Trophoblast cell (in vitro differentiated cells and primary cell): ENCODE data around the gene EVC.
A peak's percentile ranks its signal among the peaks of the same experiment; 100 is the strongest.

ENCODE experiments used
- DNase-seq, 2 donors: peaks; one replicate each; pipeline ENCODE4 v3.0.0-alpha.2; 2016
- H2AFZ ChIP-seq: 2 replicates; pipeline ENCODE4 v1.6.1; 2013; ENCODE audit warnings: low read length, moderate library complexity, mild to moderate bottlenecking; ENCODE audit not compliant: insufficient read depth, poor library complexity
- H2AK5ac ChIP-seq: 2 replicates; pipeline ENCODE4 v1.6.1; 2013; ENCODE audit warnings: mild to moderate bottlenecking, low read length
- H2BK120ac ChIP-seq: 2 replicates; pipeline ENCODE4 v1.6.1; 2013; ENCODE audit warnings: low read length, mild to moderate bottlenecking, moderate library complexity; ENCODE audit not compliant: insufficient read depth, poor library complexity
- H2BK12ac ChIP-seq: 2 replicates; pipeline ENCODE4 v1.6.1; 2013; ENCODE audit warnings: mild to moderate bottlenecking, low read length, moderate library complexity
- H2BK5ac ChIP-seq: 2 replicates; pipeline ENCODE4 v1.6.1; 2013; ENCODE audit warnings: low read length, low read depth, moderate library complexity, mild to moderate bottlenecking; ENCODE audit not compliant: poor library complexity
- H3K14ac ChIP-seq: 2 replicates; pipeline ENCODE4 v1.6.1; 2013; ENCODE audit warnings: mild to moderate bottlenecking, low read length
- H3K18ac ChIP-seq: 2 replicates; pipeline ENCODE4 v1.6.1; 2013; ENCODE audit warnings: mild to moderate bottlenecking, low read length
- H3K23ac ChIP-seq: 2 replicates; pipeline ENCODE4 v1.6.1; 2013; ENCODE audit warnings: low read length
- H3K27ac ChIP-seq: 2 replicates; pipeline ENCODE4 v1.5.1; 2013; ENCODE audit warnings: low read depth, mild to moderate bottlenecking, inconsistent platforms, low read length, moderate library complexity
- H3K27me3 ChIP-seq: 2 replicates; pipeline ENCODE4 v1.6.1; 2013; ENCODE audit warnings: inconsistent platforms, mild to moderate bottlenecking, low read length, moderate library complexity; ENCODE audit not compliant: insufficient read depth
- H3K36me3 ChIP-seq, 2 experiments: 1 replicate in 1 of 2; 2 replicates in 1 of 2; pipeline ENCODE4 v1.6.1; 2013; ENCODE audit warnings: low read length in 2 of 2, mild to moderate bottlenecking in 2 of 2, moderate library complexity in 1 of 2; ENCODE audit not compliant: insufficient read depth in 2 of 2, control insufficient read depth in 1 of 2
- H3K4ac ChIP-seq: 2 replicates; pipeline ENCODE4 v1.6.1; 2013; ENCODE audit warnings: low read depth, mild to moderate bottlenecking, low read length, moderate library complexity
- H3K4me1 ChIP-seq, 2 experiments: 1 replicate in 1 of 2; 2 replicates in 1 of 2; pipeline ENCODE4 v1.6.1; 2013; ENCODE audit warnings: low read length in 2 of 2, mild to moderate bottlenecking in 2 of 2, moderate library complexity in 1 of 2; ENCODE audit not compliant: insufficient read depth in 2 of 2, control insufficient read depth in 1 of 2
- H3K4me2 ChIP-seq: 2 replicates; pipeline ENCODE4 v1.6.1; 2013; ENCODE audit warnings: inconsistent platforms, mild to moderate bottlenecking, low read length, moderate library complexity
- H3K4me3 ChIP-seq: 2 replicates; pipeline ENCODE4 v1.5.1; 2013; ENCODE audit warnings: mild to moderate bottlenecking, low read depth, low read length, inconsistent platforms
- H3K79me1 ChIP-seq: one replicate; pipeline ENCODE4 v1.6.1; 2013; ENCODE audit warnings: low read length
- H3K79me2 ChIP-seq: 2 replicates; pipeline ENCODE4 v1.6.1; 2013; ENCODE audit warnings: low read length, mild to moderate bottlenecking; ENCODE audit not compliant: control insufficient read depth, insufficient read depth, poor library complexity
- H3K9ac ChIP-seq: 2 replicates; pipeline ENCODE4 v1.6.1; 2013; ENCODE audit warnings: mild to moderate bottlenecking, low read length
- H3K9me3 ChIP-seq: 2 replicates; pipeline ENCODE4 v1.6.1; 2013; ENCODE audit warnings: low read depth, mild to moderate bottlenecking, control low read depth, inconsistent platforms, low read length; ENCODE audit not compliant: insufficient read depth
- H4K12ac ChIP-seq: 2 replicates; pipeline ENCODE4 v1.6.1; 2013; ENCODE audit warnings: low read depth, mild to moderate bottlenecking, low read length, moderate library complexity
- H4K8ac ChIP-seq: 2 replicates; pipeline ENCODE4 v1.6.1; 2013; ENCODE audit warnings: low read depth, mild to moderate bottlenecking, low read length, moderate library complexity
- H4K91ac ChIP-seq: one replicate; pipeline ENCODE4 v1.6.1; 2013; ENCODE audit warnings: low read depth, mild to moderate bottlenecking, low read length, moderate library complexity
- WGBS: extraction: QIAGEN DNeasy Blood & Tissue Kit; methylation state at CpG from one replicate; pipeline ENCODE4 v1.1.7; 2013; ENCODE audit warnings: missing lambda C conversion rate; ENCODE audit not compliant: insufficient read length, insufficient coverage; ENCODE audit errors: extremely low coverage; 5-methylcytosine and 5-hydroxymethylcytosine counted together

The EVC gene

DNA sequence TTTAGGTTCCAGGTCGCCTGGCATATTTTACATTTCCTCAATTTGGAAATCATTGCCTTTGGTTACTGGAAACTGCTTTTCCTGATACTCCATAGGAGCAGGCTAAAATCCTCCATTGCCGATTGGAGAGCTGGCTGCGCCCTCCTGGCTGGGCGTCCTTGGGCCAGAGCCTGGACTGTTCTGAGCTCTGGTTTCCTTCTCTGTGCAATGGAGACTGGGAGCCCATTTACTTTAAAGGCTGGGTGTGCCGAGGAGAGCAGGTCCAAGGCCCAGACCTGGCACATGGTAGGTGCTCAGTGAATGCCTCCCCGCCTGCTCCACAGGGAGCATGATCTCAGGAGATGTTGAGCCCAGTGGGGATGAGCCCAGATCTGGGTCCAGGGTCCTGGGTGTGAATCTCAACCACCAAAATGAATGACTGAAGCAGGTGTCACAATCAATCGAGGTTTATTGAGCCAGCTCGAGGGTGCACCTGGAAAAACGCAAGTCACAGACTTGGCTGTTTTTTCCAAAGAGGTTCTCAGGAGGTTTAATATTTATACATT is 50.0 kb downstream of the EVC start:
- H4K12ac ChIP-seq = no peak overlapping the region
- no peaks in the 10 kb centered on the region for H3K4me1 ChIP-seq
- no peak overlapping the region for H4K8ac ChIP-seq
- no peak overlapping the region for H3K27ac ChIP-seq
- H2AFZ ChIP-seq = no peak overlapping the region
- no peak overlapping the region for H2AK5ac ChIP-seq
- no peak overlapping the region for H2BK12ac ChIP-seq
- no peak overlapping the region for H4K91ac ChIP-seq
- peak in 1 of 2 donors; percentile 23 for DNase-seq
- H3K9me3 ChIP-seq = peaks cover 4% of the 10 kb centered on the region
- WGBS = no CpG with 5 or more reads among the region's 9 CpGs
- H3K18ac ChIP-seq = no peak overlapping the region
- no peaks in the 10 kb centered on the region for H3K79me1 ChIP-seq
- H3K4me2 ChIP-seq = no peak overlapping the region
- no peak overlapping the region for H3K4me3 ChIP-seq
- no peak overlapping the region for H3K14ac ChIP-seq
- H2BK5ac ChIP-seq = no peak overlapping the region
- no peak overlapping the region for H3K9ac ChIP-seq
- H3K79me2 ChIP-seq = no peaks in the 10 kb centered on the region
- no peak overlapping the region for H3K4ac ChIP-seq
- no peaks in the 10 kb centered on the region for H3K27me3 ChIP-seq
- H2BK120ac ChIP-seq = no peak overlapping the region
- no peak overlapping the region for H3K23ac ChIP-seq
- H3K36me3 ChIP-seq = peaks cover 14 to 17% of the 10 kb centered on the region in 2 experiments

DNA sequence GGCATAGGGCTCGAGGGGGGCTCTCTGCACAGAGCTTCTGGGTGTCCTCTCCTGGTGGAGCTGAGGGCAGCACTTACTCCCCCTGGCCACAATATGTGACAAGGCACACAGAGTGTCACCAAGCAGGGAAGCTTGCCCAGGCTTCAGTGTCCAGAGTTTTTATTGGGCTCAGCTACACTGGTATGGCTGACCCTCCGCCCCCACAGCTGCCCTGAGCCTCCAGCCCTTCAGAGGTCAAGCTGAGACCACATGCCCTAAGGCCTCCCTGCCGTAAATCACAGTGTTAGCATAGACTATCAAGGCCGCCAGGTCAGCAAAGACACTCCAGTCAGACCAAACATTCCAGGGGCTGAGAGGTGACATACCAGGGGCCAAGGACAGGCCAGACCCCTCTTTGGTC is 59.0 kb downstream of the EVC start:
- H3K4ac ChIP-seq = no peak overlapping the region
- H3K4me2 ChIP-seq = no peak overlapping the region
- no peak for DNase-seq
- no peak overlapping the region for H4K91ac ChIP-seq
- no peaks in the 10 kb centered on the region for H3K27me3 ChIP-seq
- H3K18ac ChIP-seq = no peak overlapping the region
- H3K9me3 ChIP-seq = peaks cover 11% of the 10 kb centered on the region
- no peak overlapping the region for H2AK5ac ChIP-seq
- H3K79me1 ChIP-seq = peaks cover 12% of the 10 kb centered on the region
- H3K4me1 ChIP-seq = peaks cover 2 to 3% of the 10 kb centered on the region in 2 experiments
- H4K8ac ChIP-seq = no peak overlapping the region
- H2AFZ ChIP-seq = no peak overlapping the region
- H4K12ac ChIP-seq = no peak overlapping the region
- H3K23ac ChIP-seq = no peak overlapping the region
- H3K27ac ChIP-seq = no peak overlapping the region
- H2BK12ac ChIP-seq = no peak overlapping the region
- H3K14ac ChIP-seq = no peak overlapping the region
- no peak overlapping the region for H2BK120ac ChIP-seq
- H3K4me3 ChIP-seq = no peak overlapping the region
- H2BK5ac ChIP-seq = no peak overlapping the region
- H3K9ac ChIP-seq = no peak overlapping the region
- H3K79me2 ChIP-seq = no peaks in the 10 kb centered on the region
- H3K36me3 ChIP-seq = peaks cover 9 to 10% of the 10 kb centered on the region in 2 experiments
- no CpG with 5 or more reads among the region's 4 CpGs for WGBS

GRCh38 chr4:5772528-5773270 is 61.7 kb downstream of the EVC start:
- peaks cover 12% of the 10 kb centered on the region for H3K79me1 ChIP-seq
- peak overlapping the region; percentile 21 for H2AK5ac ChIP-seq
- H3K9ac ChIP-seq = no peak overlapping the region
- no peak for DNase-seq
- H3K79me2 ChIP-seq = no peaks in the 10 kb centered on the region
- peak overlapping the region; percentile 9 for H2BK5ac ChIP-seq
- H2BK120ac ChIP-seq = peak overlapping the region; percentile 57
- H4K8ac ChIP-seq = no peak overlapping the region
- peak overlapping the region; percentile 95 for H4K91ac ChIP-seq
- WGBS = no CpG with 5 or more reads among the region's 9 CpGs
- H3K27me3 ChIP-seq = no peaks in the 10 kb centered on the region
- H2BK12ac ChIP-seq = no peak overlapping the region
- peaks cover 9 to 10% of the 10 kb centered on the region in 2 experiments for H3K36me3 ChIP-seq
- no peak overlapping the region for H3K4ac ChIP-seq
- H3K4me1 ChIP-seq = peaks cover 2 to 3% of the 10 kb centered on the region in 2 experiments
- H3K23ac ChIP-seq = no peak overlapping the region
- no peak overlapping the region for H3K4me2 ChIP-seq
- H3K18ac ChIP-seq = no peak overlapping the region
- H3K14ac ChIP-seq = peak overlapping the region; percentile 46
- H3K9me3 ChIP-seq = peaks cover 11% of the 10 kb centered on the region
- H4K12ac ChIP-seq = no peak overlapping the region
- H2AFZ ChIP-seq = no peak overlapping the region
- no peak overlapping the region for H3K27ac ChIP-seq
- H3K4me3 ChIP-seq = no peak overlapping the region

DNA sequence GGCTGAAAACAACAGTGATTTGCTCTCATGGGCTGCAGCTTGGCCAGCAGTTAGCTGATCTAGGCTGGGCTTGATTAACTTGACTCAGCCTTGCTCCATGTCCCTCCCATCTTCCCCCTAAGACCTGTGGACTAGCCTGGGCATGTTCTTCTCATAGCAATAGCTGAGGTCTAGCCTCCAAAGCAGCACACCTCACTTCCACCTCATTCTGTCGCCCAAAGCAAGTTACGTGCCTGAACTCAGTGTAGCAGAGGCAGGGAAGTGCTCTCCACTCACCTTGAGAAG is 62.2 kb downstream of the EVC start:
- Histone ChIP-seq H2AFZ (peak overlapping the region; percentile 23), H3K23ac (no peak overlapping the region), H3K4me3 (no peak overlapping the region), H3K14ac (peak overlapping the region; percentile 46), H3K18ac (peak overlapping the region; percentile 18), H3K27ac (no peak overlapping the region), H4K91ac (peak overlapping the region; percentile 95), H3K9ac (no peak overlapping the region), H2BK12ac (no peak overlapping the region), H2AK5ac (peak overlapping the region; percentile 3), H3K4ac (peak overlapping the region; percentile 2), H3K4me1 (peaks cover 2 to 3% of the 10 kb centered on the region in 2 experiments), H3K9me3 (peaks cover 11% of the 10 kb centered on the region), H2BK120ac (peak overlapping the region; percentile 26), H3K79me1 (peaks cover 12% of the 10 kb centered on the region), H4K8ac (peak overlapping the region; percentile 18), H4K12ac (no peak overlapping the region), H3K27me3 (no peaks in the 10 kb centered on the region), H3K79me2 (no peaks in the 10 kb centered on the region), H3K36me3 (peaks cover 9% of the 10 kb centered on the region in 2 experiments), H3K4me2 (no peak overlapping the region), H2BK5ac (peak overlapping the region; percentile 49)
- no CpG with 5 or more reads among the region's 2 CpGs for WGBS
- no peak for DNase-seq
